Activated effector memory CD4-positive, alpha-beta T cell treated with Interleukin-2 at 50 U/mL for 16 hours (primary cell): ENCODE measurements around the gene ARID3A.
"Not testable (repeated sequence)": the region's sequence is repeated elsewhere in the genome, so short reads cannot be mapped to it uniquely, and the experiment has no call there.

Source experiments
- DNase-seq: peaks from one replicate; pipeline ENCODE4 v3.0.0-alpha.2; 2020

Gene ARID3A

GRCh38 chr19:925526-926322 is at the start of gene ARID3A:
Gene ARID3A (plus strand): TSS chr19:926035. CDS start chr19:929529, 3,494 bp downstream.
- peak; percentile 70 for DNase-seq

GRCh38 chr19:876089-876488 is 49.7 kb upstream of the ARID3A start:
- DNase-seq, result no peak

- DNase-seq, result no peak
Measured at GRCh38 chr19:876780-877314, 49.0 kb upstream of the ARID3A start.

- not testable (repeated sequence) for DNase-seq
Measured at GRCh38 chr19:877992-878660, 47.7 kb upstream of the ARID3A start.

- DNase-seq, result not testable (repeated sequence)
Measured at GRCh38 chr19:878751-879561, 46.9 kb upstream of the ARID3A start.

GRCh38 chr19:879711-880438 is 46.0 kb upstream of the ARID3A start:
- no peak for DNase-seq

GRCh38 chr19:881385-882071 is 44.3 kb upstream of the ARID3A start:
- no peak for DNase-seq

GRCh38 chr19:882871-883497 is 42.9 kb upstream of the ARID3A start:
- no peak for DNase-seq

GRCh38 chr19:883661-884211 is 42.1 kb upstream of the ARID3A start:
- no peak for DNase-seq

- DNase-seq, result no peak
Measured at GRCh38 chr19:884420-885211, 41.2 kb upstream of the ARID3A start.

- no peak for DNase-seq
Measured at GRCh38 chr19:885536-886224, 40.2 kb upstream of the ARID3A start.

GRCh38 chr19:887072-887471 is 38.8 kb upstream of the ARID3A start:
- no peak for DNase-seq

- DNase-seq, result no peak
Measured at GRCh38 chr19:887599-887998, 38.2 kb upstream of the ARID3A start.

GRCh38 chr19:888581-889385 is 37.1 kb upstream of the ARID3A start:
- DNase-seq, result peak; percentile 59

GRCh38 chr19:889662-890295 is 36.1 kb upstream of the ARID3A start:
- DNase-seq, result no peak

GRCh38 chr19:890831-891230 is 35.0 kb upstream of the ARID3A start:
- DNase-seq, result no peak

GRCh38 chr19:891421-892200 is 34.2 kb upstream of the ARID3A start:
- not testable (repeated sequence) for DNase-seq
